Fibroblast of mammary gland (primary cell): Measurements from ENCODE around the gene OPALIN.

Experiments used
- DNase-seq: peaks from one replicate; pipeline ENCODE4 v3.0.0-alpha.2; 2010; ENCODE audit warnings: low read depth
- H3K4me3 ChIP-seq: 2 replicates; pipeline ENCODE4 v1.5.1; 2011; ENCODE audit warnings: low read depth, mild to moderate bottlenecking, low read length, moderate library complexity; ENCODE audit not compliant: control insufficient read depth
- TF ChIP-seq, protein P1 (sequence below): conservative IDR thresholded peaks from 2 replicates; pipeline ENCODE4 v1.5.1; 2011; ENCODE audit warnings: low read depth, low read length, inconsistent platforms; ENCODE audit not compliant: control insufficient read depth, insufficient read depth

OPALIN gene

DNA sequence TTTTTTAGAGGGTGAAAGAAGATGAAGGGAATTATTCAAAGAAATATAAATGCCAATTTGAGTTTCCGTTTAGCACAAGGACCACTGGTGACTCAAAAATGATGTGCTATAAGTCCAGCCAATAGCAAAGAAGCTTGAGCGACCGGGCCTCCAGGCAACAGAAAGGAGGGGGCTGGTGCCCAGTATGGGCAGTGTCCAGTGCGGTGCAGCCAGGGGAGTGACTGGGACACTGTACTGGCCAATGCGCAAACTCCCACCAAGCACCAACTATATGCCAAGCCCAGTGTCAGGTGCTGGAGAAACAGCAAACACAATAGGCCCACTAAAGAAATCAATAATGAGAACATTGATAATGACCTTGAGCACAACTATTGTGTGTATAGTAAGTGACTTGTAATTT, 10.2 kb upstream of the OPALIN start:
- H3K4me3 ChIP-seq, result no peak overlapping the region
- DNase-seq, result no peak
- TF ChIP-seq, protein P1, sequence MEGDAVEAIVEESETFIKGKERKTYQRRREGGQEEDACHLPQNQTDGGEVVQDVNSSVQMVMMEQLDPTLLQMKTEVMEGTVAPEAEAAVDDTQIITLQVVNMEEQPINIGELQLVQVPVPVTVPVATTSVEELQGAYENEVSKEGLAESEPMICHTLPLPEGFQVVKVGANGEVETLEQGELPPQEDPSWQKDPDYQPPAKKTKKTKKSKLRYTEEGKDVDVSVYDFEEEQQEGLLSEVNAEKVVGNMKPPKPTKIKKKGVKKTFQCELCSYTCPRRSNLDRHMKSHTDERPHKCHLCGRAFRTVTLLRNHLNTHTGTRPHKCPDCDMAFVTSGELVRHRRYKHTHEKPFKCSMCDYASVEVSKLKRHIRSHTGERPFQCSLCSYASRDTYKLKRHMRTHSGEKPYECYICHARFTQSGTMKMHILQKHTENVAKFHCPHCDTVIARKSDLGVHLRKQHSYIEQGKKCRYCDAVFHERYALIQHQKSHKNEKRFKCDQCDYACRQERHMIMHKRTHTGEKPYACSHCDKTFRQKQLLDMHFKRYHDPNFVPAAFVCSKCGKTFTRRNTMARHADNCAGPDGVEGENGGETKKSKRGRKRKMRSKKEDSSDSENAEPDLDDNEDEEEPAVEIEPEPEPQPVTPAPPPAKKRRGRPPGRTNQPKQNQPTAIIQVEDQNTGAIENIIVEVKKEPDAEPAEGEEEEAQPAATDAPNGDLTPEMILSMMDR, result no peak

DNA sequence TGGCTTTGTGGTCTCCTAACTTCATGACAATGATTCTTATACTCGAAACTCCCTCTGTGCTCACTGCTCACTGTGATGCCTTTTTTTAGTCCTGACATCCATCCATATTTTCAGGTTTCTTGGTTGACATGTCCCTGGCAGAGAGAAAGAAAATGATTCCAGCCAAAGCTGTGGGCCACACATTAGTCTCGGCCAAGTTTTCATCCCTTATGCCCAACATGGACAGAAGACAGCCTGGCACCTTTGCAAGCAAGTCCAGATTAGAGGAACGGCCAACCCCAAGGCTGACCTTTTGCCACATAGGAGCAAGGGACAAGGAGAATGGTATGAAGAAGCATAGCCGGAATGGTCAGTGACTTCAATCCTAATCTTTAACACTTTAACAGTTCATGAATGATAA, 8.7 kb upstream of the OPALIN start:
- DNase-seq, result no peak
- TF ChIP-seq, protein P1, result no peak
- no peak overlapping the region for H3K4me3 ChIP-seq

DNA sequence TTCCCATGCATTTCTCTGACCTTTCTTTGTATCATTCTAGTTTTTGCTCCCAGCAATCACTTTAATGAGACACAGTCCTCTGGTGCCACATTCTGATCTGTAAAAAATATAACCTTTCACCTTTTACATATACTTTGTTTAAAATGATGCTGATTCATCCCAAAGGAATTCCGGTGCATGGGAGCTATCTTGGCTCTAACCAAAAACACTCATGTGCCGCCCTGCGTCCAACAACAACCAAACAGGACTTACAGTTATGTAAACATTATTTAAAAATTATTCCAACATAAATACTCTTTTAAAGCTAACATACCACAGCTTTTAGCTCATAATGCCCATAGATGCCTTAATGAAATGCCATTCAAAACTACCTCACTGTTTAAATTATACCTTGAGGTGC, 7.7 kb upstream of the OPALIN start:
- TF ChIP-seq, protein P1, result no peak
- no peak overlapping the region for H3K4me3 ChIP-seq
- no peak for DNase-seq

DNA sequence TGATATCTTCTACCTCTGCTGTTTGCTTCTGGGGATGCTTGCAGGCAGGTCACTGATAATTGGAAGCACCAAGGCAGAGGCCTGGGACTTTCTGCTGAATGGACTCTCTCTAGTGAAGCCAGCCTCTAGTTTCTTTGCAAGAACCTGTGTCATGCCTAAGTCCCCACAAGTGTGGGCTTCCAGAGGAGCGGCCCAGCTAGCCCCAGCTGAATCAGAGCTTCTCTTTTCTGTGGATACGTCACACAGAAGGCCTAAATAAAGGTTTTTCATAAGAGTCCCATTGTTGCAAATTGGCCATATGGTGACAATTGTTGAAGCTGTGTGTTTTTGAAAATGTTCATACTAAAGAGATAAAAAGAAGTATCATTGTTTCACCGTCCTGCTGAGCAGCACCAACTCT, 6.8 kb upstream of the OPALIN start:
- DNase-seq, result no peak
- H3K4me3 ChIP-seq, result no peak overlapping the region
- TF ChIP-seq, protein P1, result no peak

DNA sequence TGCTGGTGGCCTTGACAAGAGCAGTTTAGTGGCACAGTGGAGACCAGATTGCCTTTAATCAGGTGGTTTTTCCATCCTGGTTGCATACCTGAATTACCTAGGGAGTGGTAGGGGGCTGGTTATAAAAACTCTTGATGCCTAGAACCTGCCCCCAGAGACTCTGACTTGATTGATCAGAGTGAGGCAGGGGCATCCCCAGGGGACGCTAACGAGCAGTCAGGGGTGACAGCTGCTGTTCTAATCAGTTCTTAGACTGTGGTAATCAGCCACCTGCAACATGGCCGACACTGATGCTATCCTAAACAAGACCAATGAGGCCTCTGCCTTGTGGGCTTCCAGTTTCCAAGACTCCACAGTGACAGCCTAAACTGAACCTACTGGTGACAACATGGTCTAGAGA, 2.0 kb upstream of the OPALIN start:
- no peak overlapping the region for H3K4me3 ChIP-seq
- TF ChIP-seq, protein P1, result no peak
- DNase-seq, result no peak

DNA sequence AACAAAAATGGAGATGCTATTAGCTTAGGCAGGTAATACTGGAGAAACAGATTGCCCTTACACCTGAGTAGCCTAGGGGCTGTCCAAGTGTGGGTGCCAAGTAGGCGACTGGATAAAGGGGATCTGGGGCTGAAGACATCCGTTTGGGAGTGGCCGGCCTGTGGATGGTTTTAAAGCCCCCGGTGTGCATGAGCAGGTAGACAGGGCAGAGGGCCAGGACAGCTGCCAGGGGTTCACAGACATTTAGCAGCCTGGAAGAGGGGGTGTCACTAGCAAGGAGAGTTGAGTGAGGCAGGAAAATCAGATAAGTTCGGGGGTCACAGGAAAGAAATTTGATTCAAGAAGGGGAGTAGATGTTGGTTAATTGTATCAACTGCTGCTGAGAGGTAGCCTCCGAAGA, 1.5 kb upstream of the OPALIN start:
- TF ChIP-seq, protein P1, result no peak
- no peak overlapping the region for H3K4me3 ChIP-seq
- no peak for DNase-seq

DNA sequence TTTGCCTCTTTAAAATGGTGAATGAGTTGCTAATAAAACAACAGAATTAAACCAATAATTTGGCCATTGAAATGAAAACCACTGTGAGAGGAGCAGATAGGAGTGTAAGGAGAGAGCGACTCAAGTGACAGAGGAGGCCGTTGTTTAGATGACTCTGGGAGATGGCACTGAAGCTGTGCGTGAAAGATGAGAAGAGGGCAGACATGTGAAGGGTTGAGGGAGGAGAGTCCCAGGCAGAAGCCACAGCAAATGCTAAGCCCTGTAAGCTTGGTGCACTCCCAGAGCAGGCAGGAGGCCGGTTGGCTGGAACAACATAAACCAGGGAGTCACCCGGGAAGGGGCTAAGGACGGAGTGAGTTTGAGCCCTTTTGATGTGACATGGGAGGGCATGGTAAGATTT, 814 bp upstream of the OPALIN start:
- TF ChIP-seq, protein P1, result no peak
- H3K4me3 ChIP-seq, result no peak overlapping the region
- no peak for DNase-seq
